Esophagus (tissue), 2 donors: Measurements from ENCODE around the gene RIC8A. TPM values are rescaled to one million over a fixed set of nuclear protein-coding genes. Genes with fewer than 3 reads are reported as not detected.

Source experiments
- H3K27ac ChIP-seq, 2 donors: one replicate each; pipeline ENCODE4 v1.5.1; 2013; ENCODE audit warnings: low read depth in 2 of 2, mild to moderate bottlenecking in 2 of 2, inconsistent platforms in 1 of 2, low read length in 1 of 2, moderate library complexity in 1 of 2
- H3K27me3 ChIP-seq, 2 donors: one replicate each; pipeline ENCODE4 v1.6.1; 2013; ENCODE audit warnings: low read length in 2 of 2, control low read depth in 1 of 2, mild to moderate bottlenecking in 1 of 2; ENCODE audit not compliant: insufficient read depth in 2 of 2, control insufficient read depth in 1 of 2
- H3K36me3 ChIP-seq, 2 donors: one replicate each; pipeline ENCODE4 v1.6.1; 2013; ENCODE audit warnings: low read length in 1 of 2; ENCODE audit not compliant: control insufficient read depth in 2 of 2, insufficient read depth in 2 of 2
- H3K4me1 ChIP-seq, 2 donors: one replicate each; pipeline ENCODE4 v1.6.1; 2013; ENCODE audit warnings: low read length in 1 of 2; ENCODE audit not compliant: control insufficient read depth in 2 of 2, insufficient read depth in 2 of 2
- H3K4me3 ChIP-seq, 2 donors: one replicate each; pipeline ENCODE4 v1.5.1; 2013; ENCODE audit warnings: low read length in 2 of 2, mild to moderate bottlenecking in 2 of 2, low read depth in 1 of 2, moderate library complexity in 1 of 2
- H3K9me3 ChIP-seq, 2 donors: one replicate each; pipeline ENCODE4 v1.6.1; 2013; ENCODE audit warnings: mild to moderate bottlenecking in 2 of 2, low read depth in 1 of 2, low read length in 1 of 2, moderate library complexity in 1 of 2; ENCODE audit not compliant: control insufficient read depth in 2 of 2, insufficient read depth in 1 of 2
- WGBS, 2 donors: extraction: QIAGEN DNeasy Blood & Tissue Kit; methylation state at CpG; one replicate each; pipeline ENCODE4 v1.1.7; 2013; 5-methylcytosine and 5-hydroxymethylcytosine counted together
- polyA plus RNA-seq, 2 donors: library from polyadenylated mRNA; stranded (reverse); fragments of 200-250 nt; gene quantifications; one replicate each; pipeline ENCODE4 v1.2.3, GENCODE V29; 2013
- donor health status: healthy with polysubstance abuse.
- donor health status: Bipolar disorder and iron deficiency.

RIC8A gene
- polyA plus RNA-seq, 2 donors, result 31.2 to 42.8 TPM

DNA sequence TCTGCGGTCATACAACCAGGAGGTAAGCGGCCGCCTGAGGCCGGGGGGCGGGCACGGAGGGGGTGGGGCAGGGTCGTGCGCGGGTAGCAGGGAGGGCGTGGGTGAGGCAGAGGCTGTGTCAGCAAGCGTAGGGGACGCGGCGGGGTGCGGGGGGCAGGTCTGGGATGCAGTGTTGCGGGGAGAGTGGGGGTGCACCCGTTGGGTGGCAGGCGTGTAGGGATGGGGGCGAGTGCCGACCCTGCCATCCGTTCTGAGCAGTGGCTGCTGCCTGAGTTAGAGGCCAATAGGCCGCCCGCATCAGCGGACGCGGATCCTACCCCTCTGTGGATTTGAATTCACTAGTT lies 1.4 kb downstream of the RIC8A start:
- Histone ChIP-seq H3K4me3 (peak overlapping the region; percentile 78 to 92), H3K9me3 (no peaks in the 10 kb centered on the region), H3K4me1 (peaks cover 8 to 25% of the 10 kb centered on the region in 2 donors), H3K27ac (peak overlapping the region; percentile 97 to 100), H3K27me3 (no peaks in the 10 kb centered on the region), H3K36me3 (peaks cover 18 to 52% of the 10 kb centered on the region in 2 donors)
- 1% methylated on average over 24 to 26 of the region's 26 CpGs for WGBS, 2 donors

DNA sequence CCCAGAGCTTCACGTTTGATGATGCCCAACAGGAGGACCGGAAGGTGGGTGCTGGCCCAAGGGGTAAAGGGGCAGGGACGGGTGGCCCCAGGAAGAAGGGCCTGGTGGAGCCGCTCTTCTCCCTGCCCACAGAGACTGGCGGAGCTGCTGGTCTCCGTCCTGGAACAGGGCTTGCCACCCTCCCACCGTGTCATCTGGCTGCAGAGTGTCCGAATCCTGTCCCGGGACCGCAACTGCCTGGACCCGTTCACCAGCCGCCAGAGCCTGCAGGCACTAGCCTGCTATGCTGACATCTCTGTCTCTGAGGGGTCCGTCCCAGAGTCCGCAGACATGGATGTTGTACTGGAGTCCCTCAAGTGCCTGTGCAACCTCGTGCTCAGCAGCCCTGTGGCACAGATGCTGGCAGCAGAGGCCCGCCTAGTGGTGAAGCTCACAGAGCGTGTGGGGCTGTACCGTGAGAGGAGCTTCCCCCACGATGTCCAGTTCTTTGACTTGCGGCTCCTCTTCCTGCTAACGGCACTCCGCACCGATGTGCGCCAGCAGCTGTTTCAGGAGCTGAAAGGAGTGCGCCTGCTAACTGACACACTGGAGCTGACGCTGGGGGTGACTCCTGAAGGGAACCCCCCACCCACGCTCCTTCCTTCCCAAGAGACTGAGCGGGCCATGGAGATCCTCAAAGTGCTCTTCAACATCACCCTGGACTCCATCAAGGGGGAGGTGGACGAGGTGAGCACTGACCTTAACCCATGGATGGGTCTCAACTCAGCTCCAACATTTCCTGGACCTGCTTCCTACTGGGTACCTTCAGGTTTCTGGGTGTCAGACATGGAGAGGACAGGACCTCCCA lies 2.0 kb downstream of the RIC8A start:
- no peaks in the 10 kb centered on the region for H3K27me3 ChIP-seq
- H3K27ac ChIP-seq, result peak overlapping the region; percentile 74 to 97
- H3K9me3 ChIP-seq, result no peaks in the 10 kb centered on the region
- peaks cover 8 to 27% of the 10 kb centered on the region in 2 donors for H3K4me1 ChIP-seq
- 45 to 48% methylated on average over 29 of the region's 29 CpGs for WGBS, 2 donors
- peak overlapping the region; percentile 78 to 92 for H3K4me3 ChIP-seq
- H3K36me3 ChIP-seq, result peaks cover 17 to 52% of the 10 kb centered on the region in 2 donors

DNA sequence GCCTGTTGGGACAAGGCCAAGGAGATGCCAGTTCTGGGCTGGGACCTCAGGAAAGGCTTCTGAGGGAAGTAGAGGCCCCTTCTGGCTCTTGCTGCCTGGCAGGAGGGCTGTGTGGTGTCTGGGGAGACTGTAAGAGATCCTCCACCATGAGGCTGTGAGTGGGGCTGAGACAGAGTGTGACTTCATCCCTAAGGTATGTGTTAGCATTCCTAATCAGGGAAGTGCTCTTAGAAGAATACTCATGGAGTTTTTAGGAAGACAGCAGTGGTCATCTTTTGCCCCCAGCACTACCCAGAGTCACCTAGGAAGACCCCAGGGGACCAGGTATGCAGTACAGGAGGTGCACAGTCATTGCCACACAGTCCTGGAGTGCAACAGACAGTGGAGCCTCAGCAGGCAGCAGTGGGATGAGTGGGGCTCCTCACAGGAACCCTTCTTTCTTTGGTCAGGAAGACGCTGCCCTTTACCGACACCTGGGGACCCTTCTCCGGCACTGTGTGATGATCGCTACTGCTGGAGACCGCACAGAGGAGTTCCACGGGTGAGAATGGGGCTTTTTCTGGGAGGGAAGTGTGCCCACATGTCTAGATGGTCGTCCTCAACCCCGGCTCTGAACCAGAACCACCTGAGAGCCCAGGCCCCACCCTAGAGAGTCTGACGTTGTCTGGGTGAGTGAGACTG lies 2.8 kb downstream of the RIC8A start:
- H3K36me3 ChIP-seq, result peaks cover 12 to 48% of the 10 kb centered on the region in 2 donors
- H3K27me3 ChIP-seq, result no peaks in the 10 kb centered on the region
- H3K9me3 ChIP-seq, result no peaks in the 10 kb centered on the region
- H3K4me1 ChIP-seq, result peaks cover 8 to 27% of the 10 kb centered on the region in 2 donors
- peak overlapping the region in 1 of 2 donors; percentile 42 for H3K27ac ChIP-seq
- no peak overlapping the region for H3K4me3 ChIP-seq
- 86 to 88% methylated on average over 9 of the region's 9 CpGs for WGBS, 2 donors

DNA sequence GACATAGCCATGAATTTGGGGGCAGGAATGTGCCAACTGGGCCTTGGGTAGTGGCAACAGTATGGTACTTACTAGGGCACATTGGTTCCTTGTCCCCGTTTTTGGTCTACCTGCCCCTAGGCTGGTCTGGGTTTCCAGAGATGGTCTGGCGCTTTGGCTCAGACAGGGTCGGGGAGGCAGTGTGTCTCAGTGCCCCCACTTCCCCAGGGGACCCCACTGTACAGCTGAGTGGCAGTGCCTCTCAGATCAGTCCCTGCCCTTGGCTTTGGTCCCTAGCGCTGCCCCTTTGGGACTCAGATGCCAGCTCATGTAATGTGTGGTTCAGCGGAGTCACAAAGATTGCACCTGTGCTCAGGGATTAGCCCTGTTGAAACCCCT lies 3.3 kb downstream of the RIC8A start:
- WGBS, 2 donors, result 90 to 96% methylated on average over 5 of the region's 5 CpGs
- H3K36me3 ChIP-seq, result peaks cover 12 to 49% of the 10 kb centered on the region in 2 donors
- no peak overlapping the region for H3K27ac ChIP-seq
- no peak overlapping the region for H3K4me3 ChIP-seq
- no peaks in the 10 kb centered on the region for H3K9me3 ChIP-seq
- H3K27me3 ChIP-seq, result no peaks in the 10 kb centered on the region
- peaks cover 8 to 22% of the 10 kb centered on the region in 2 donors for H3K4me1 ChIP-seq

DNA sequence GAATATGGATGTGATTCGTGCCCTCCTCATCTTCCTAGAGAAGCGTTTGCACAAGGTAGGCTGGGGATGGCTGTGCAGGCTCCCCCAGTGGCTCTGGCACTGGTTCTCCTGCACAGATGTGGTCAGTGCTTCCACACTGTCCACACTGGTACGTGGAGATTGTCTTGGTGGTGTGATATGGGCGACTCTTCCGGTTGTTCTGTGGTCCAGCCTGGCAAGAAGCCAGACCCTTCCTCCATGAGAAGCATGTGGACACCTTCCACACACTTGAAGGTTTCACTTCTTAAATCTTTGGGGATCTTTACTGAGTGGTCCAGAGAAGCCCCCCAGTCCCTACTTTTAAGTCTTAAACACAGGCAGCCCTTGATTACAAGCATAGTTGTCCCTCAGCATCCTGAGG lies 3.8 kb downstream of the RIC8A start:
- peaks cover 12 to 53% of the 10 kb centered on the region in 2 donors for H3K36me3 ChIP-seq
- WGBS, 2 donors, result 76 to 81% methylated on average over 5 of the region's 5 CpGs
- no peak overlapping the region for H3K4me3 ChIP-seq
- peaks cover 8 to 17% of the 10 kb centered on the region in 2 donors for H3K4me1 ChIP-seq
- H3K27me3 ChIP-seq, result no peaks in the 10 kb centered on the region
- H3K9me3 ChIP-seq, result no peaks in the 10 kb centered on the region
- no peak overlapping the region for H3K27ac ChIP-seq

DNA sequence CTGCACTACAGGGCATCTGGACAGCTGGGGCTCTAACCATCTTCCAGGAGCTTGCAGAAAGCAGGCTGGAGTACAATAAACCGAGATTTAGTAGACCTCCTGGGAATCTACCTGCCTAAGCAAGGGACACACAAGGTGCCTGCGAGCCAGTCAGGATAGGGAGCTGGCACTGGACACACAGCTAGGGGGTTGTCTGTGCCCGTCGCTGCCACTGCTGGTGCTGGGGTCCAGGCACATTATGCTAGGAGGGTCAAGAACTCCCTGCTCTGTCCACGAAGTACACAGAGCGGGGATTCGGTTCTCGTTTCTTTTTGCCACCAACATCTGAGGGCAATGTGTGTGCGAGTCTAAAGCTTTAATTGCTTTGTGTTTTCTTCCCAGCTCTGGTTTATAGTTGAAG lies 4.2 kb downstream of the RIC8A start:
- Histone ChIP-seq H3K9me3 (no peaks in the 10 kb centered on the region), H3K4me1 (peaks cover 8 to 15% of the 10 kb centered on the region in 2 donors), H3K4me3 (no peak overlapping the region), H3K27ac (no peak overlapping the region), H3K27me3 (no peaks in the 10 kb centered on the region), H3K36me3 (peaks cover 12 to 54% of the 10 kb centered on the region in 2 donors)
- 88 to 89% methylated on average over 9 of the region's 9 CpGs for WGBS, 2 donors

DNA sequence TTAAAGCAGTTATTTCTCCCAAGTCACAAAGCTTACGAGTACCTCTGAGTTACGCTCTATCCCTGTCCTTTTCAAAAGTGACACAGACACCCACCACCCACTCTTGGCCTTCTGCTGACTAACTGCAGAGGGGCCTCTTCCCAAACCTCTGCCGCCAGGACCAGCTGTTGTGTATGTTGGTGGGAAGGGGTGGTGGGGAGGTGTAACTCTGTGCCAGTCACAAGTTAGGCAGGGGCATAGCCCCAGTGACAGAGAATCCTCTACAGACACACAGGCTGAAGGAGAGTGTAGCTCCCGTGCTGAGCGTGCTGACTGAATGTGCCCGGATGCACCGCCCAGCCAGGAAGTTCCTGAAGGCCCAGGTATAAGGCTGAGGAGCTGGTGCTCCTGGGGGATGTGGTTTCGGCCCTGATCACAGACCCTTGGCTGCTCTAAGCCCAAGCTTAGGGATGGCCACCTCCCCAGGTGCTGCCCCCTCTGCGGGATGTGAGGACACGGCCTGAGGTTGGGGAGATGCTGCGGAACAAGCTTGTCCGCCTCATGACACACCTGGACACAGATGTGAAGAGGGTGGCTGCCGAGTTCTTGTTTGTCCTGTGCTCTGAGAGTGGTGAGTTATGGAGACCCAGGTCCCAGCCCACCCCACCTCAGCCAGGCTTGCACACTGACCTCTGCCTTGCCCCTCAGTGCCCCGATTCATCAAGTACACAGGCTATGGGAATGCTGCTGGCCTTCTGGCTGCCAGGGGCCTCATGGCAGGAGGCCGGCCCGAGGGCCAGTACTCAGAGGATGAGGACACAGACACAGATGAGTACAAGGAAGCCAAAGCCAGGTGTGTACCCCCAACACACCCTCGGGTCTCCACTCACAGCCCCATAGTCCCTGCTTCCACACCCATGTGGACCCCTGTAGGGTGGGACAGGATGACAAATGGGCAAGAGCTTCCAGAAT lies 4.9 kb downstream of the RIC8A start:
- no peaks in the 10 kb centered on the region for H3K9me3 ChIP-seq
- no peaks in the 10 kb centered on the region for H3K27me3 ChIP-seq
- peaks cover 8 to 15% of the 10 kb centered on the region in 2 donors for H3K4me1 ChIP-seq
- H3K4me3 ChIP-seq, result no peak overlapping the region
- peaks cover 12 to 54% of the 10 kb centered on the region in 2 donors for H3K36me3 ChIP-seq
- no peak overlapping the region for H3K27ac ChIP-seq
- 87 to 89% methylated on average over 17 of the region's 17 CpGs for WGBS, 2 donors

DNA sequence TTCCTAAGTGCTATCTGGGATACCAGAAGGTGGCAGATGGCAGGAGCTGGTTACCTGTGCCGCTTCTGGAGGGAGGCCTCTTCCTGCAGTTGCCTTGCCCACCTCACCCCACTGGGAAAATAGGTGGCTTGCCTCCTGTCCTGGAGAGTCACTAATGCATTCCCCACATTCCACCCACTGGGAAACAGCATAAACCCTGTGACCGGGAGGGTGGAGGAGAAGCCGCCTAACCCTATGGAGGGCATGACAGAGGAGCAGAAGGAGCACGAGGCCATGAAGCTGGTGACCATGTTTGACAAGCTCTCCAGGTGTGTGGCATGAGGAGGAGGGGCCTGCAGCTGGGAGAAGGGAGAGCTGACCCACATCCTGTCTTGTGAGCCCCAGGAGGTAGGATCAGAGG lies 5.6 kb downstream of the RIC8A start:
- H3K4me1 ChIP-seq, result peaks cover 8 to 15% of the 10 kb centered on the region in 2 donors
- H3K4me3 ChIP-seq, result no peak overlapping the region
- H3K36me3 ChIP-seq, result peaks cover 12 to 54% of the 10 kb centered on the region in 2 donors
- H3K9me3 ChIP-seq, result no peaks in the 10 kb centered on the region
- no peak overlapping the region for H3K27ac ChIP-seq
- no peaks in the 10 kb centered on the region for H3K27me3 ChIP-seq
- 82 to 87% methylated on average over 4 of the region's 4 CpGs for WGBS, 2 donors

DNA sequence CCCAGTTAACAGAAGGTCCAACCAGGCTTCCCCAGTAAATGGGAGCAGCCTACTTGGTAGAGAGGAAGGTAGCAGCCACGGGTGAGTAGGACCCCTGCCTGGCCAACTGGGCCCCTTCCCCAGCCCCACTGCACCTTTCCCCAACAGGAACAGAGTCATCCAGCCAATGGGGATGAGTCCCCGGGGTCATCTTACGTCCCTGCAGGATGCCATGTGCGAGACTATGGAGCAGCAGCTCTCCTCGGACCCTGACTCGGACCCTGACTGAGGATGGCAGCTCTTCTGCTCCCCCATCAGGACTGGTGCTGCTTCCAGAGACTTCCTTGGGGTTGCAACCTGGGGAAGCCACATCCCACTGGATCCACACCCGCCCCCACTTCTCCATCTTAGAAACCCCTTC lies 6.6 kb downstream of the RIC8A start:
- H3K27ac ChIP-seq, result no peak overlapping the region
- H3K27me3 ChIP-seq, result no peaks in the 10 kb centered on the region
- no peaks in the 10 kb centered on the region for H3K9me3 ChIP-seq
- 90 to 94% methylated on average over 7 of the region's 7 CpGs for WGBS, 2 donors
- no peak overlapping the region for H3K4me3 ChIP-seq
- H3K36me3 ChIP-seq, result peaks cover 12 to 55% of the 10 kb centered on the region in 2 donors
- H3K4me1 ChIP-seq, result peaks cover 7 to 15% of the 10 kb centered on the region in 2 donors
